SK-N-SH treated with all-trans-retinoic acid at 6 μM for 48 hours (cell line): Measurements from ENCODE around the gene OSBP.

ENCODE experiments used
- ZNF70 ChIP-seq: fragments of 450-650 bp; formaldehyde crosslinking; IDR thresholded peaks from 2 replicates; pipeline ENCODE4 v1.5.0; 2020; ENCODE audit warnings: mild to moderate bottlenecking, moderate library complexity
- TF ChIP-seq, protein P1 (sequence below): fragments of 250-450 bp; sonication (Bioruptor Pico); IDR thresholded peaks from 2 replicates; pipeline ENCODE4 v1.8.0; 2020; ENCODE audit warnings: mild to moderate bottlenecking, moderate library complexity, borderline replicate concordance

DNA sequence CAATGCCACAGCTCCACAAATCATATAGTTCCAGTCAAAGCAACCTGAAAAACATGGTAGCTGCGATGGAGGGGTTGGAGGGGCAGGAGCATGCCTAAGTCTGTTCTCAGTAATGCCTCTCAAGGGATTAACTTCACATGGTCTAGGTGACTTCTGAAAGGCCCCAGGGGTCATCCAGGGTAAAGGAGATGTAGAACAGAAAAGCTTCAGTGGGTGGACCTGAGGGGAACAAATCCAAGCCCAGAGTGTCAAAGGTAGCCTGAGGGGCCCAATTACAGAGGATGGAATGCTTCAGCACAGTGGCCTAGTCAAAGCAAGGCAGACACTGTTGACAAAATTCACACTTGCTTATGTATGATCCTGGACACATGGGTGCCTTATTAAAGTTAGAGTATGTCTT is 80.9 kb downstream of the OSBP start:
- TF ChIP-seq, protein P1, sequence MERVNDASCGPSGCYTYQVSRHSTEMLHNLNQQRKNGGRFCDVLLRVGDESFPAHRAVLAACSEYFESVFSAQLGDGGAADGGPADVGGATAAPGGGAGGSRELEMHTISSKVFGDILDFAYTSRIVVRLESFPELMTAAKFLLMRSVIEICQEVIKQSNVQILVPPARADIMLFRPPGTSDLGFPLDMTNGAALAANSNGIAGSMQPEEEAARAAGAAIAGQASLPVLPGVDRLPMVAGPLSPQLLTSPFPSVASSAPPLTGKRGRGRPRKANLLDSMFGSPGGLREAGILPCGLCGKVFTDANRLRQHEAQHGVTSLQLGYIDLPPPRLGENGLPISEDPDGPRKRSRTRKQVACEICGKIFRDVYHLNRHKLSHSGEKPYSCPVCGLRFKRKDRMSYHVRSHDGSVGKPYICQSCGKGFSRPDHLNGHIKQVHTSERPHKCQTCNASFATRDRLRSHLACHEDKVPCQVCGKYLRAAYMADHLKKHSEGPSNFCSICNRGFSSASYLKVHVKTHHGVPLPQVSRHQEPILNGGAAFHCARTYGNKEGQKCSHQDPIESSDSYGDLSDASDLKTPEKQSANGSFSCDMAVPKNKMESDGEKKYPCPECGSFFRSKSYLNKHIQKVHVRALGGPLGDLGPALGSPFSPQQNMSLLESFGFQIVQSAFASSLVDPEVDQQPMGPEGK (CRISPR knock-in tag) = no peak
- no peak for TF ChIP-seq ZNF70 (CRISPR knock-in tag)
